ENCODE measurements around the gene COL23A1.

- TF ChIP-seq ZNF383 (CRISPR knock-in tag; IDR thresholded peaks at IDR 0.05; ENCODE audit: borderline replicate concordance), result no peak
- no peak for TF ChIP-seq HDAC6 (IDR thresholded peaks at IDR 0.05; ENCODE audit: low read depth, low read length)
- no peak for TF ChIP-seq ZNF280D (CRISPR knock-in tag; IDR thresholded peaks at IDR 0.05)
Measured at GRCh38 chr5:178293815-178294214, 296.4 kb downstream of the COL23A1 start.
